ENCODE measurements around the gene MSH2.
"Not testable (repeated sequence)": the region's sequence is repeated elsewhere in the genome, so short reads cannot be mapped to it uniquely, and the experiment has no call there.

The MSH2 gene
- 27.0 to 96.7 (median 40.9) reads per million in 3 experiments for total RNA-seq

DNA sequence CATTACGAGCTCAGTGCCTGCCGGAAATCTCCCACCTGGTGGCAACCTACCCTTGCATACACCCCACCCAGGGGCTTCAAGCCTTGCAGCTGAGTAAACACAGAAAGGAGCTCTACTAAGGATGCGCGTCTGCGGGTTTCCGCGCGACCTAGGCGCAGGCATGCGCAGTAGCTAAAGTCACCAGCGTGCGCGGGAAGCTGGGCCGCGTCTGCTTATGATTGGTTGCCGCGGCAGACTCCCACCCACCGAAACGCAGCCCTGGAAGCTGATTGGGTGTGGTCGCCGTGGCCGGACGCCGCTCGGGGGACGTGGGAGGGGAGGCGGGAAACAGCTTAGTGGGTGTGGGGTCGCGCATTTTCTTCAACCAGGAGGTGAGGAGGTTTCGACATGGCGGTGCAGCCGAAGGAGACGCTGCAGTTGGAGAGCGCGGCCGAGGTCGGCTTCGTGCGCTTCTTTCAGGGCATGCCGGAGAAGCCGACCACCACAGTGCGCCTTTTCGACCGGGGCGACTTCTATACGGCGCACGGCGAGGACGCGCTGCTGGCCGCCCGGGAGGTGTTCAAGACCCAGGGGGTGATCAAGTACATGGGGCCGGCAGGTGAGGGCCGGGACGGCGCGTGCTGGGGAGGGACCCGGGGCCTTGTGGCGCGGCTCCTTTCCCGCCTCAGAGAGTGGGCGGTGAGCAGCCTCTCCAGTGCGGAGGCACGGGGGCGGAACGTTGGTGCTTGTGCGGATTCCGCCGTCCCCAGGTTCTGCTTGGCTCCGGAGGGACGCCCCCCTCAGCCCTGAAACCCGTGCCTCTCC is at the start of gene MSH2:
Gene MSH2, plus strand, starts transcription at position 352 of the 804 bp plus-strand sequence. Its CDS starts 36 bp downstream, at position 388.
- DNase-seq: peak; percentile 90

DNA sequence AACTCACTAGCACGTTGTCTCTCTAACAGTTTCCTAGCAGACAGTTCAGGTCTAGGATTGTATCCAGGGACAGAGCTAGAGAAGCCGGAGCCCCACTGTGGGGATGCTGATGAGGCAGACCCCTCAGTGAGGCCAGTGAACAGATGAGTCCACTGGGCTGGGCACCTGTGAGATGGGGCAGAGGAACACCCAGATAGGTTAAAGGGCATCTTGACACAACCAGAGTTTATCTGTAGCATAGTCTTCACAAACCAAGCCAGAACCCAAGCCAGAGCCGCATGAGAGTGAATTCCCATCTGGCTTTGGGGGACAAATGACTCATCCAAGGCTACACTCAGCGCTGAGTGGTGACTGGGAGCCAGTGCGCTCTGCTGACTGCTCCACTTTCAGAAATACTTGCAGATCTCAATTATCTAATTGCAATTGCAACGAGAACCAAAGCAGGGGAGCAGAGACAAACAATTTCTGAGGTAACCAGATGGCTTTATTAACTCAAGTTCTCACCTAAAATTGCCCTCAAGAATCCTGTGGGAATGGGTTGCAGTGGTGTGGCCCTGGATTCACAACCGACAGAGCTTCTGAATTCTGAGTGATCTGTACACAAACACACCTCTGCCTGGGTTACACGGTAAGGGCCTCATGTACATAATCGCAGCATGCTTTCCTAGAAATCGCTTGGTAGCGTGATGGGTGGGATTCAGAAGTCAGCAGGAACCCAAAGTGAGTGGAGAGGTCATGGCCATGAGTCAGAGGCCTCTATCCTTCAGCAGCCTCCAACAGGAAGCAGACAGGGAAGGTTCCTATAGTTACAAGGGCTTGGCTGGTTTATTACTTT is 48.7 kb upstream of the MSH2 start:
- no peak for DNase-seq

DNA sequence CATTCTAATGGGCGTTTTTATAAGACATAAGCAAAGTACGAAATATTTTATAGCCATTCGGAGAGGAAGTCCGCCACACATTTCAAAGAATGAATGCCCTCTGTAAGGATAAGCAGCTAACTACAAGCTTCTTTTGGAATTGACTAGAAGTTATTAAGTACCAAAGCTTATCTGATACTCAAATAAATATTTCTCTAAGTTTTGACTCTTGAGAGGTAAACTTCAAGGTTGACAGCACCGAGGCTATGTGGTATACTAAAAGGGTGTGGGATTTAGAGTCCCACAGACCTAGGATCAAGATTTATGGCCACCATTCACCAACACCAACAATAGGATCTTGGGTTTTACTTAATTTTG is 48.1 kb upstream of the MSH2 start:
- DNase-seq: no peak

DNA sequence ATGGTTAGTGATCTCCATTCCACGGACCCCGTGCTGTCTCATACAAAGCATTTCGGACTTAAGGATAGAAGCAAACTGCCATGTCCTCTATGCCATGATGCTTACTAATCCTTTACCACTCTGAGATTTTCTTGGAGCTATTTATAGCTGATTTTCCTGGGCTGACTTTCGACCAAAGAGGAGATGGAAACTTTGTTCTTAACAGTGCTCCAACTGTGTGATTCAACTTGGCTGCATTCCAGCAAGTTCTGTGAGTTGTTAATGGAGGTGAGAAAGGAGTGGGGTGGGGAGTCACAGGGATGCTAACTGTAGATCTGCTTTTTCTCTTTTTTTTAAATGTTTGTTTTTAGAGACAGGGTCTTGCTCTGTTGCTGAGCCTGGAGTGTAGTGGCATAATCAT is 45.5 kb upstream of the MSH2 start:
- no peak for DNase-seq

DNA sequence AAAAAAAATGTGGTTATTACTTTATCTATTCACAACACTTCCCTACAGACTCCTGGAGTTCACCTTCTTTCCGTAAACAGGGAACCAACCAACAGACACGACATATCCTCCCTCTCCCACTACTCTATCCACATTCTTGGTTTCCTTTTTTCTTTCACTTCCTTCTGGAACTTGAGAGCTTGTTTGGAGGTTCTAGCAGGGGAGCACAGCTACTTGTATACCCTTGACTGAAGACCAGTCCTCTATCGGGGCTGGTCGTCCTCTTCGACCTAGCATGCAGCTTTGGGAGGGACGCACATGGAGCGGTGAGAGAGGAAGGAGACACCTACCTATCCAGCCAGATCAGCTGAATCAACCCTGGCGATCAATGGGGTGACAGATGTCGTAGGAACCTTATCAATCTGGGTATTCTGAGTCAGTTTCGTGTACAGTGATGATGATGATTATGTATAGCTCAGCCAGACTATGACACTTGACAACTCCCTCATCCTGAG is 43.5 kb upstream of the MSH2 start:
- no peak for DNase-seq

DNA sequence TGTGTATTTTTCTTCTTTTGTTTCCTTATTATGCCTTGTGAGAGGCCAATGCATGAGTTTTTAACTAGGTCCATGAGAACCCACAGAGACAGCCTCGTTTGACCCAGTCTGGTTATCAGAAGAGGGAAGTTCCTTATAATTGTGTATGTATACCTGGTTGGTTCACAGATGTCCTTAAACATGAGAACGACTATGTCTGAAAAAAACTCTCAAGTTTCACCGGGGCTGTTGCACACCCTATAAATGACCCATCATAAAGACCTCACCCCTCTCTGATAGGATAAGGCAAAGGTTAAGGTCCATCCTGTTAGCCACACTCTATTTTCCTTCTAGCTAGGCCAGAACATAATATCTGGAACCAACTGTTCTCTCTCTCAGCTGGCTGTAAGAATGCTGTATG is 42.7 kb upstream of the MSH2 start:
- DNase-seq: no peak

DNA sequence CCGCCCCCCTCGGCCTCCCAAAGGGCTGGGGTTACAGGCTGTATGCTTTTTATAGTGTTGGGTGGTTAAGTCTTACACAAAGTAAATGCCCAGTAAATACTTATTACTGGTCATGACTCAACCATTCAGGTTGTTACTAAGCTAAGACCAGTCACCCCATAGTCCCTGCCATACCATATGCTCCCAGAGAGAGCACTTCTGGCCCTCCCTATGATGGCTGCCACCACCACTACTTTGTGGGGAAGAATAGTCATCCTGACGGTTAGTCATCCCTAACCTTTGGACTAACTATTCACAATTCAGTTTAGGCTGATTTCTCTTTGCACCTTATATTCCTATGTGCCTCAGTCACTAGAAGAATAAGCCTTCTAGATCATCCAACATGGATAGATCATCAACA is 42.0 kb upstream of the MSH2 start:
- DNase-seq: no peak

DNA sequence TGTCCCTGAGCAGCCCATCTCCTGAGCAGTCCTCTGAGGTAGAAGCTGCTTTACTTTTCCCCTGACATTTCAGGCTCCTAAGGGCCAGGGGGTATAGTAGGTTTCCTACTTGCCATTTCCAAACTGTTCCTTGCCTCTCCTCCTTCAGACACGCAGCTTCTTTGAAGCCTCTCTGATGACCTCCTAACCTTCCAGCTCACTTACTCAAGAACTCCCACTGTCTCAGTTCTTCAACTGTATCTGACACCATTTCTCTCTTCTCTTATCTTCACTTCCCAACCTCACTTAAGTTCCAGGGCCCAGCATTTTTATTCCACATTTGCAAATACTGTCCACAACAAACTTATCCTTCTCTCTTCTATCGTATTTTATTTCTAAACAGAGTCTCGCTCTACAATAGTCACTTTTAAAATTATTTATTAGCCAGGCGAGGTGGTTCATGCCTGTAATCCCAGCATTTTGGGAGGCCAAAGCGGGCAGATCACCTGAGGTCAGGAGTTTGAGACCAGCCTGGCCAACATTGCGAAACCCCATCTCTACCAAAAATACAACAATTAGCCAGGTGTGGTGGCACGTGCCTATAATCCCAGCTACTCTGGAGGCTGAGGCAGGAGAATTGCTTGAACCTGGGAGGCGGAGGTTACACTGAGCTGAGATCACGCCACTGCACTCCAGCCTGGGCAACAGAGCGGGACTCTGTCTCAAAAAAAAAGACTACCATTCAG is 41.3 kb upstream of the MSH2 start:
- DNase-seq: not testable (repeated sequence)

DNA sequence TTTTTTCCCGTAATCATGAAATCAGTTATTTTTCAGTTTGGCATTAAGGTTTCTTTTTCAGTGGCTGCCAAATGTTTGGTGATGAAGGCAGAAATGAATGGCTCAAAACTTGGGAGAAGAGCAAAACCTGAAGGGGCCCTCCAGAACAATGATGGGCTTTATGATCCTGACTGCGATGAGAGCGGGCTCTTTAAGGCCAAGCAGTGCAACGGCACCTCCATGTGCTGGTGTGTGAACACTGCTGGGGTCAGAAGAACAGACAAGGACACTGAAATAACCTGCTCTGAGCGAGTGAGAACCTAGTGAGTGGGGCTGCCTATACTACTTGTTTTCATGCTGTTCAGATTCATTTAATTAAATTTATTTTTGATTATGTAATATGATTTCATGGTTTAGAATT is 29.2 kb upstream of the MSH2 start:
- no peak for DNase-seq

DNA sequence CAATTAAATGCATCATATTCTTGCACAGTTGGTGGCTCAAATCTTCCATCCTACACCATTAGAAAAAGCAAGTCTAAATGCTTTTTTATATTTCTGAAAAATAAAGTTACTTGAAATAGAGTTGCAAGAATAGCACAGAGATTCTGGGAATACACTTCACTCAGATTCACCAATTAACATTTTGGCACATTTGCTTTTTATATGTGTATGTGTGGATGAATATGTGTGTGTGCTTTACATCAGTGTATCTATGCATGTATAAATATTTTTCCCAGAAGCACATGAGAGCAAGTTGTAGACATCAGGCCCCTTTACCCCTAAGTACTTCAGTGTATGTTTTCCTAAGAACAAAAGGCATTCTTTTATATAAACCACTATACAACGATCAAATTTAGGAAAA is 27.6 kb upstream of the MSH2 start:
- no peak for DNase-seq

DNA sequence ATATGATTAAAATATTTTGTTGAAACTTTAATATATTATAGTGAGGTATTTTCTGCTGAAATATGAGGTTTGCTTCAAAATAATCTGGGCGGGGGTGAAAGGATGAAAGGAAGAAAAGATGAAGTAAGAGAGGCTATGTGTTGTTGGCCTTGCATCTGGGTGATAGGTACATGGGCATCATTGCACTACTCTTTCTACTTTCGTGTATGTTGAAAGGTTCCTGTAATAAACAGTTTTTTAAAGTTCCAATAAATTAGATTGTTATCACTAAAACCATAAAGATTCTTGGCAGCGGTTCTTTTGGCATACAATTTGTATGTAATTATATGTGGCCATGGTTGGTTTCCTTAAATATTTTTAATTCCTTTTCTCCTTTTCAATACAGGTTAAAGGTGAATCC is 23.6 kb upstream of the MSH2 start:
- no peak for DNase-seq

DNA sequence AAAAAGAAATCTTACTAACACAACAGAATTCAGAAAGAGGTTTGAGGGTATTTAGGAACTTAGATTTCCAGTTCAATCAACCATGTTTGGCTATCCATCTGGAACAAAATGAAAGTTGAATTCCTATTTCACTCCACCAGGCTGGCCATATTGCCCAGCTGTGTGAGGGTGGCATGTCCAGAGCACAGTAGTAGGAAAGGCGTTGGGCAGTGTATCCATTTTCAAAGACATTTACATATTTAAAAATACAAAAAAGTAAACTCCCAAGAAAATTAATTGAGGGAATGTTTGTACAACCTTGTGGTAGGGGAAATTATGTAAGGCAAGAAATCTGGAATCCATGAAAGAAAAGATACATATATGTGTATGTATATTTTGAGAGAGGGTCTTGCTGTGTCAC is 21.5 kb upstream of the MSH2 start:
- DNase-seq: no peak

DNA sequence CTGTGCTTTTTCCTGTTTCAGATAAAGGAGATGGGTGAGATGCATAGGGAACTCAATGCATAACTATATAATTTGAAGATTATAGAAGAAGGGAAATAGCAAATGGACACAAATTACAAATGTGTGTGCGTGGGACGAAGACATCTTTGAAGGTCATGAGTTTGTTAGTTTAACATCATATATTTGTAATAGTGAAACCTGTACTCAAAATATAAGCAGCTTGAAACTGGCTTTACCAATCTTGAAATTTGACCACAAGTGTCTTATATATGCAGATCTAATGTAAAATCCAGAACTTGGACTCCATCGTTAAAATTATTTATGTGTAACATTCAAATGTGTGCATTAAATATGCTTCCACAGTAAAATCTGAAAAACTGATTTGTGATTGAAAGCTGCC is 16.4 kb upstream of the MSH2 start:
- no peak for DNase-seq

DNA sequence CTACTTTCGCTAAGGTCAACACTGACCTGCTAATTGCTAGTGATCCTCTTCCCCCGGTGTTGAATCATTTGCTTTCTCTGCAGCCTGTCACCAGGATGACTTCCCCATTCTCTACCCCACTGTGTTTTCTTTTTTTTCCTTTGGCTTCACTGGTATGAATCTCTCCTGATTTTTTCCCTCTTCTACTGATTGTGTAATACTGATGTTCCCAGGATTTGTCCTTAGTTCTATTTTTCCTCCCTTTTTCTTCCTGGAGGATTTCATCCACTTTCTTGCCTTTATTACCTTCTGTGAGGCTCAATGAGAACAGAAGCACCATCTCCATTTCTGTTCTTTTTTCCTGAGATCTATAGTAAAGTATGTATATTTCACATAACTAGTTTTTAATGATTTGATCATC is 14.1 kb upstream of the MSH2 start:
- no peak for DNase-seq

DNA sequence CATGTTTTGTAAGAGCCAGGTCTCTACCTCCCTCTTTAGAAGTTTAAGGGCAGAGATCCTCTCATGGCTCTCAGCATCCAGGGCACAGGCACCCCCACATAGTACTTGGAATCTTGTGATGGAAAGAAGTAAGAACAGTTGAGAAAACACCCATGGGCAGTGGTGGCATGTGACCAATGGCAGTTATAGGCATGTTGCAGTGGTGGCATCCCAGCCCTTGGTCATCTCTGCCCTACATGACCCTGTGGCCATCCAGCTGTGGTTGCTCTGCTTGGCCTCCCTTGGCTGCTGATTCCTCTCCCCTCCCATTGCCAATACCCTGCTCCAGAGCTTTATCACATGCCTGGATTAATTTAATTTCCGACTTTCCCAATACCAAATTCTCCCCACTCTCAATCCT is 13.3 kb upstream of the MSH2 start:
- no peak for DNase-seq

DNA sequence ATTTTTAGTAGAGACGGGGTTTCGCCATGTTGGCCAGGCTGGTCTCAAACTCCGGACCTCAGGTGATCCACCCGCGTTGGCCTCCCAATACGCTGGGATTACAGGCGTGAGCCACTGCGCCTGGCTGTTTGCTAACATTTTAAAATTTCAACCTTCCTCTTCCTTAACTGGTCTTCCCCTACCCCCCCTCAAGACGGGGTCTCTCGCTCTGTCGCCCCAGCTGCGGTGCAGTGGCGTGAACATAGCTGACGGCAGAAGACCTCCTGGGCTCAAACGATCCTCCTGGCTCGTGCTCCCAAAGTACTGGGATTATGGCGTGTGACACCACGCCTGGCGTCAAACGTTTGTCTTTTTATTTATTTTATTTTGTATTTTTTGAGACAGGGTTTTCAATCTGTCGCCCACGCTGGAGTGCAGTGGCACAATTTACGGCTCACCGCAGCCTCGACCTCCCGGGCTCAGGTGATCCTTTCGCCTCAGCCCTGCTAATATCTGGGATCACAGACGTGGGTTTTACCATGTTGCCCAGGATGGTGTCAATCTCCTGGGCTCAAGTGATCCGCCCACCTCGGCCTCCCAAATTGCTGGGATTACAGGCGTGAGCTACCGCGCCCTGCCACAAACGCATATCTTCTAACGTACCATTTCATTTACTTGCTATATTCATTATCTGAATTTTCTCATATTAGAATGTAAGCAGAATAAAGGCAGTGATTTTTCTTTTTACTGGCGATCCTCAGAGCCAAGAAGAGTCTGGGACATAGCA is 984 bp upstream of the MSH2 start:
- no peak for DNase-seq

DNA sequence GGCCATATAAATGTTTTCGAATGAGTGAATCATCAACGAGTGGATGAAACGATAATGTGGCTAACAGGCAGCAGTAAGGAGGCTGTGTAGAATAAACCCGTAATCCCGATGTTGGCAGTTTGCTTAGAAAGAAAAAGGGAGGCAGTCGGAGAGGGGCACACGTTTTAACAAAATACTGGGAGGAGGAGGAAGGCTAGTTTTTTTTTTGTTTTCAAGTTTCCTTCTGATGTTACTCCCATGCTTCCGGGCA is 476 bp upstream of the MSH2 start:
- no peak for DNase-seq

DNA sequence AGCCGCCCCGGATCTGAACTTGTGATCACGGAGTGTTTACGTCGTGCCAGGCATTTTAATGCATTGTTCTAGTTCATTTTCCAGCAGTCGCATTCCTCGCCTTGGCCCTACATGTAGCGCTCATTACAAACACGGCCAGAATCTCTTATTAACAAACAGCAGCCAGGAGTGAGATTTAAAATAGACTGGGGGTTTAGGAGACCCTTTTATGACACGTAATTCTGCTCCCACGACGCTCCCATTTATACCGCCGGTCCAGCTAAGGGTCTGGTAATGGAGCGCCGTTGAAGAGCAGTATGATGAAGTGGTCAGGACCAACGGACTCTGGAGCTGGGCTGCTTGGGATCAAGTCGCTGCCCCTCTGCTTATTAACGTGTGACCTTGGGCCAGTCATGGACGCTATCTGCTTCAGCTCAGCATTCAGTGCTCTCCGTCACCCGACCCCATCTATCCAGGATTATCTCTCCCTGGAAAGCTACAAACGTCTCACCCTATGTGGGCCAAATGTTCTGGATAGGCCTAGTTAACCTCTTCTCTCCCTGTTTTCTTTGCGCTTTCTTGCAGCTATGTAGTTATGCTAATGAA is 745 bp downstream of the MSH2 start:
- no peak for DNase-seq

DNA sequence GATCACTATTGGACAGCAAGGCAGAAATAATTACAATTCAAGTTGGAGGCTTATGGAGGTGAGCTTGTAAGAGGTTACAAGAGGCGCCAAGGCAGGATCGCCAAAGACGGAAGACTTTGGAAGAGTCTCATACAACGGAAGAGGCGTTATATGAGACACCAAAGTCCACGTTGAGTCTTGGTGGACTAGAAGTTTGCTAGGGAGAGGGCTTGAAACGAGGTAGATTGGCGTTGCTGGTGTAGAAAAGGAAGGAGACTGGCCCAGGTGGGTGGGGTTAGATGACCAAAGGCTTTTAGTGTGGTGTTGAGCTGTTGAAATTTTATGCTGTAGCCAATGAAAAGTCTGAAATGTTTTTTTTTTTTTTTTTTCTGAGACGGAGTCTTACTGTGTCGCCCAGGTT is 1.4 kb downstream of the MSH2 start:
- DNase-seq: no peak

DNA sequence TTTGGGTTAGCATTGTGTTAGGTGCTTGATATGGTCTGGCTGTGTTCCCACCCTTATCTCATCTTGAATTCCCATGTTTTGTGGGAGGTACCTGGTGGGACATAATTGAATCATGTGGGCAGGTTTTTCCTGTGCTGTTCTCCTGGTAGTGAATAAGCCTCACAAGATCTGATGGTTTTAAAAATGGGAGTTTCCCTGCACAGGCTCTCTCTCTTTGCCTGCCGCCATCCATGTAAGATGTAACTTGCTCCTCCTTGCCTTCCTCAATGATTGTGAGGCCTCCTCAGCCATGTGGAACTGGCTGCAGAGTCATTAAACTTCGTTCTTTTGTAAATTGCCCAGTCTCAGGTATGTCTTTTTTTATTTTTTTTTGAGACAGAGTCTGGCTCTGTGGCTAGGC is 2.8 kb downstream of the MSH2 start:
- DNase-seq: no peak

DNA sequence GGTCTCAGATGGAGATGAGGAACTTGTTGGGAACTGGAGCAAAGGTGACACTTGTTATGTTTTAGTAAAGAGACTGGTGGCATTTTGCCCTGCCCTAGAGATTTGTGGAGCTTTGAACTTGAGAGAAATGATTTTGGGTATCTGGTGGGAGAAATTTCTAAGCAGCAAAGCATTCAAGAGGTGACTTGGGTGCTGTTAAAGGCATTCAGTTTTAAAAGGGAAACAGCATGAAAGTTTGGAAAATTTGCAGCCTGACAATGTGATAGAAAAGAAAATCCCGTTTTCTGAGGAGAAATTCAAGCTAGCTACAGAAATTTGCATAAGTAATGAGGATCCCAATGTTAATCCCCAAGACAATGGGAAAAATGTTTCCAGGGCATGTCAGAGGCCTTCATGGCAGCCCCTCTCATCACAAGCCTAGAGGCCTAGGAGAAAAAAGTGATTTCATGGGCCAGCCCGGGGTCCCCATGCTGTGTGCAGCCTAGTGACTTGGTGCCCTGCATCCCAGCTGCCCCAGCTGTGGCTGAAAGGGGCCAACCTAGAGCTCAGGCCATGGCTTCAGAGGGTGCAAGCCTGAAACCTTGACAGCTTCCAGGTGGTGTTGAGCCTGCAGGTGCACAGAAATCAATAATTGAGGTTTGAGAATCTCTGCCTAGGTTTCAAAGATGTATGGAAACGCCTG is 3.8 kb downstream of the MSH2 start:
- not testable (repeated sequence) for DNase-seq

DNA sequence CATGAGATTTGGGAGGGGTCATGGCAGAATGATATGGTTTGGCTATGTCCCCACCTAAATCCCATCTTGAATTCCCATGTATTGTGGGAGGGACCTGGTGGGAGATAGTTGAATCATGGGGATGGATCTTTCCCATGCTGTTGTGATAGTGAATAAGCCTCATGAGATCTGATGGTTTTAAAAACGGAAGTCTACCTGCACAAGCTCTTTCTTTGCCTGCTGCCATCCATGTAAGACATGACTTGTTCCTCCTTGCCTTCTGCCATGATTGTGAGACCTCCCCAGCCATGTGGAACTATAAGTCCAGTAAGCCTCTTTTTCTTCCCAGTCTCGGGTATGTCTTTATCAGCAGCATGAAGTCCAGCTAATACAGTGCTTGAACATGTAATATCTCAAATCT is 5.0 kb downstream of the MSH2 start:
- DNase-seq: not testable (repeated sequence)
